HepG2 (cell line): Measurements from ENCODE around the gene RPL41. TPM values are rescaled to one million over a fixed set of nuclear protein-coding genes. Genes with fewer than 3 reads are reported as not detected.

Experiments
- FIP1L1 ChIP-seq: fragments of 200-400 bp; formaldehyde crosslinking; IDR thresholded peaks from 2 replicates; pipeline ENCODE4 v1.6.1; 2018; ENCODE audit warnings: low read depth, mild to moderate bottlenecking, low read length, moderate library complexity, borderline replicate concordance; ENCODE audit not compliant: insufficient read depth
- GABPA ChIP-seq, 2 experiments: IDR thresholded peaks; 2 replicates each; pipeline ENCODE4 v1.6.1; 2011 to 2016; ENCODE audit warnings: low read depth in 2 of 2, low read length in 1 of 2, missing biosample characterization in 1 of 2, missing genetic modification characterization in 1 of 2
- HMG20A ChIP-seq: IDR thresholded peaks from 2 replicates; pipeline ENCODE4 v1.6.1; 2016; ENCODE audit warnings: borderline replicate concordance
- MAZ ChIP-seq, 2 experiments: sonication (generic) in 1 of 2; formaldehyde crosslinking in 1 of 2; IDR thresholded peaks; 2 replicates each; pipeline versions ENCODE4 v1.5.0 to v1.6.1; 2012 to 2020; ENCODE audit warnings: low read depth in 2 of 2, mild to moderate bottlenecking in 2 of 2, borderline replicate concordance in 1 of 2, improper control_type of control experiment in 1 of 2, low read length in 1 of 2, missing genetic modification reagents in 1 of 2, moderate library complexity in 1 of 2
- PHF8 ChIP-seq: sonication (generic); formaldehyde crosslinking; IDR thresholded peaks from 2 replicates; pipeline ENCODE4 v1.5.0; 2020; ENCODE audit warnings: missing genetic modification reagents
- PITX1 ChIP-seq: sonication (generic); formaldehyde crosslinking; IDR thresholded peaks from 2 replicates; pipeline ENCODE4 v1.5.1; 2020; ENCODE audit warnings: mild to moderate bottlenecking, missing genetic modification reagents
- SIN3A ChIP-seq: IDR thresholded peaks from 2 replicates; pipeline ENCODE4 v1.6.1; 2011; ENCODE audit warnings: low read depth, mild to moderate bottlenecking, control low read depth, low read length, borderline replicate concordance
- SP4 ChIP-seq: sonication (generic); formaldehyde crosslinking; IDR thresholded peaks from 2 replicates; pipeline ENCODE4 v1.8.1; 2023; ENCODE audit warnings: mild to moderate bottlenecking, missing genetic modification reagents
- ZNF136 ChIP-seq: sonication (generic); formaldehyde crosslinking; IDR thresholded peaks from 2 replicates; pipeline ENCODE4 v1.8.1; 2022; ENCODE audit warnings: low read depth, mild to moderate bottlenecking, moderate library complexity, missing genetic modification reagents
- ZNF253 ChIP-seq: sonication (generic); formaldehyde crosslinking; IDR thresholded peaks from 2 replicates; pipeline ENCODE4 v1.8.0; 2022; ENCODE audit warnings: mild to moderate bottlenecking, missing genetic modification reagents, borderline replicate concordance
- ZNF350 ChIP-seq: sonication (generic); formaldehyde crosslinking; IDR thresholded peaks from 2 replicates; pipeline ENCODE4 v1.4.0; 2020; ENCODE audit warnings: mild to moderate bottlenecking, low read depth, missing genetic modification reagents, borderline replicate concordance
- ZNF569 ChIP-seq: sonication (generic); formaldehyde crosslinking; IDR thresholded peaks from 2 replicates; pipeline ENCODE4 v1.5.0; 2020; ENCODE audit warnings: mild to moderate bottlenecking, missing genetic modification reagents, moderate library complexity, borderline replicate concordance
- ZNF598 ChIP-seq: sonication (generic); formaldehyde crosslinking; IDR thresholded peaks from 2 replicates; pipeline ENCODE4 v1.5.1; 2020; ENCODE audit warnings: mild to moderate bottlenecking, missing genetic modification reagents, borderline replicate concordance
- ZNF772 ChIP-seq: sonication (generic); formaldehyde crosslinking; IDR thresholded peaks from 2 replicates; pipeline ENCODE4 v1.5.0; 2020; ENCODE audit warnings: mild to moderate bottlenecking, missing genetic modification reagents
- polyA plus RNA-seq, 8 experiments: library from polyadenylated mRNA; depleted of rRNA in 3 of 8; stranded (reverse) in 7 of 8; unstranded in 1 of 8; fragments of >200 nt; fragmentation: Illumina TruSeq in 4 of 8; extraction: Trizol in 4 of 8; gene quantifications; 2 replicates each; pipeline versions ENCODE4 v1.2.1 to v1.2.3, GENCODE V29; 2011 to 2016; ENCODE audit warnings: low read depth in 4 of 8, missing spikeins in 1 of 8, mixed read lengths in 1 of 8; ENCODE audit not compliant: insufficient read depth in 1 of 8
- total RNA-seq, 5 experiments: library from RNA; depleted of rRNA; stranded (reverse); fragments of >200 nt; fragmentation: Illumina TruSeq; extraction: Trizol; gene quantifications; 2 replicates each; pipeline ENCODE4 v1.2.3, GENCODE V29; 2016; ENCODE audit warnings: low read depth in 1 of 5
- TF ChIP-seq, protein P1 (sequence below): sonication (generic); formaldehyde crosslinking; IDR thresholded peaks from 2 replicates; pipeline ENCODE4 v1.4.0; 2020; ENCODE audit warnings: low read depth, missing genetic modification reagents
- TF ChIP-seq, protein P2 (sequence below), 2 experiments: sonication (generic) in 1 of 2; formaldehyde crosslinking in 1 of 2; IDR thresholded peaks; 2 replicates each; pipeline versions ENCODE4 v1.5.1 to v1.6.1; 2011 to 2020; ENCODE audit warnings: borderline replicate concordance in 1 of 2, low read depth in 1 of 2, low read length in 1 of 2, mild to moderate bottlenecking in 1 of 2, missing genetic modification reagents in 1 of 2, moderate library complexity in 1 of 2
- TF ChIP-seq, protein P3 (sequence below): sonication (generic); formaldehyde crosslinking; IDR thresholded peaks from 2 replicates; pipeline ENCODE4 v1.5.1; 2020; ENCODE audit warnings: mild to moderate bottlenecking, missing genetic modification reagents

Gene RPL41
- total and polyA plus RNA-seq, 2 of the 13 experiments (the other 11 are each of a cell fraction or from before 2014, with no cell fraction given) = 4,012 to 7,670 TPM

DNA sequence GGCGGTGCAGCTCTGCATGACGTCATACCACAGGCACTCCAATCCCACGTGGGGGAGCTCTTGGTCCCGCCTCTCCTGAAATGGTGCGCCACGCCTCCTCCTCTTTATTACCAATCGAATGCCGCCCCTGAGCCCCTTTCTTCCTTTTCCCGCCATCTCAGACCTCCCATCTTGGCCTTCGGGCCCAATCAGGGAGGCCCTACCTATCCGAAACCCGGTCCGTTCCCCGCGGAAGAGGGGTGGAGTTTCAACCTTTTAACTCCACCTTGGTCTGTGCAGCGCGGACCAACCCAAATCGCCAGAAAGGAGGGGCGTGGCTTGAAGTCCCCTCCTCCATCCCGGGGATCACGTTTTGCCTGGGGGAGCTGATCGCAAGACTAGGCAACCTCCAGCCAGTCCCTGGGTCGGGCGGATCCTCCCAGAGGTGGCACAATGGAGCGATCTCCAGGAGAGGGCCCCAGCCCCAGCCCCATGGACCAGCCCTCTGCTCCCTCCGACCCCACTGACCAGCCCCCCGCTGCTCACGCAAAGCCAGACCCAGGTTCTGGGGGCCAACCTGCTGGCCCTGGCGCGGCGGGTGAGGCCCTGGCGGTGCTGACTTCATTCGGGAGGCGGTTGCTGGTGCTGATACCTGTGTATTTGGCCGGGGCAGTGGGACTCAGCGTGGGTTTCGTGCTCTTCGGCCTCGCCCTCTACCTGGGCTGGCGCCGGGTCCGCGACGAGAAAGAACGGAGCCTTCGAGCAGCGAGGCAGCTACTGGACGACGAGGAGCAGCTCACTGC lies 11.6 kb downstream of the RPL41 start, which contains the start of gene ESYT1 (continued):
- TF ChIP-seq PITX1 (CRISPR knock-in tag) (peak; percentile 32; the same call in 1 of the 2 replicates), ZNF253 (CRISPR knock-in tag) (no peak), PHF8 (CRISPR knock-in tag) (peak; percentile 78), ZNF350 (peak; percentile 39; the same call in 1 of the 2 replicates), GABPA (IDR thresholded peaks at IDR 0.05; ENCODE audit: low read depth, low read length) (peak; percentile 13; the same call in 1 of the 2 replicates), GABPA (CRISPR knock-in tag; IDR thresholded peaks at IDR 0.05; ENCODE audit: low read depth) (peak; percentile 65), MAZ (IDR thresholded peaks at IDR 0.05; ENCODE audit: borderline replicate concordance, low read depth, low read length) (0 out of 2 replicates have a peak, but pooled peaks have one; percentile 41), MAZ (CRISPR knock-in tag; IDR thresholded peaks at IDR 0.05; ENCODE audit: low read depth) (0 out of 2 replicates have a peak, but pooled peaks have one; percentile 43), HMG20A (CRISPR knock-in tag) (0 out of 2 replicates have a peak, but pooled peaks have one; percentile 1), ZNF772 (no peak; the same call in 1 of the 2 replicates), SP4 (peak; percentile 96), ZNF569 (0 out of 2 replicates have a peak, but pooled peaks have one; percentile 33), SIN3A (peak; percentile 26; the same call in 1 of the 2 replicates), FIP1L1 (no peak), ZNF598 (CRISPR knock-in tag) (peak; percentile 55; the same call in 1 of the 2 replicates), ZNF136 (no peak)
- TF ChIP-seq, protein P1, sequence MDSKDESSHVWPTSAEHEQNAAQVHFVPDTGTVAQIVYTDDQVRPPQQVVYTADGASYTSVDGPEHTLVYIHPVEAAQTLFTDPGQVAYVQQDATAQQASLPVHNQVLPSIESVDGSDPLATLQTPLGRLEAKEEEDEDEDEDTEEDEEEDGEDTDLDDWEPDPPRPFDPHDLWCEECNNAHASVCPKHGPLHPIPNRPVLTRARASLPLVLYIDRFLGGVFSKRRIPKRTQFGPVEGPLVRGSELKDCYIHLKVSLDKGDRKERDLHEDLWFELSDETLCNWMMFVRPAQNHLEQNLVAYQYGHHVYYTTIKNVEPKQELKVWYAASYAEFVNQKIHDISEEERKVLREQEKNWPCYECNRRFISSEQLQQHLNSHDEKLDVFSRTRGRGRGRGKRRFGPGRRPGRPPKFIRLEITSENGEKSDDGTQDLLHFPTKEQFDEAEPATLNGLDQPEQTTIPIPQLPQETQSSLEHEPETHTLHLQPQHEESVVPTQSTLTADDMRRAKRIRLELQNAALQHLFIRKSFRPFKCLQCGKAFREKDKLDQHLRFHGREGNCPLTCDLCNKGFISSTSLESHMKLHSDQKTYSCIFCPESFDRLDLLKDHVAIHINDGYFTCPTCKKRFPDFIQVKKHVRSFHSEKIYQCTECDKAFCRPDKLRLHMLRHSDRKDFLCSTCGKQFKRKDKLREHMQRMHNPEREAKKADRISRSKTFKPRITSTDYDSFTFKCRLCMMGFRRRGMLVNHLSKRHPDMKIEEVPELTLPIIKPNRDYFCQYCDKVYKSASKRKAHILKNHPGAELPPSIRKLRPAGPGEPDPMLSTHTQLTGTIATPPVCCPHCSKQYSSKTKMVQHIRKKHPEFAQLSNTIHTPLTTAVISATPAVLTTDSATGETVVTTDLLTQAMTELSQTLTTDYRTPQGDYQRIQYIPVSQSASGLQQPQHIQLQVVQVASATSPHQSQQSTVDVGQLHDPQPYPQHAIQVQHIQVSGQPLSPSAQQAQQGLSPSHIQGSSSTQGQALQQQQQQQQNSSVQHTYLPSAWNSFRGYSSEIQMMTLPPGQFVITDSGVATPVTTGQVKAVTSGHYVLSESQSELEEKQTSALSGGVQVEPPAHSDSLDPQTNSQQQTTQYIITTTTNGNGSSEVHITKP (CRISPR knock-in tag) = peak; percentile 77; the same call in 1 of the 2 replicates
- TF ChIP-seq, protein P2, sequence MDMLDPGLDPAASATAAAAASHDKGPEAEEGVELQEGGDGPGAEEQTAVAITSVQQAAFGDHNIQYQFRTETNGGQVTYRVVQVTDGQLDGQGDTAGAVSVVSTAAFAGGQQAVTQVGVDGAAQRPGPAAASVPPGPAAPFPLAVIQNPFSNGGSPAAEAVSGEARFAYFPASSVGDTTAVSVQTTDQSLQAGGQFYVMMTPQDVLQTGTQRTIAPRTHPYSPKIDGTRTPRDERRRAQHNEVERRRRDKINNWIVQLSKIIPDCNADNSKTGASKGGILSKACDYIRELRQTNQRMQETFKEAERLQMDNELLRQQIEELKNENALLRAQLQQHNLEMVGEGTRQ (IDR thresholded peaks at IDR 0.05; ENCODE audit: low read depth, low read length) = peak; percentile 51
- TF ChIP-seq, protein P2 (CRISPR knock-in tag; IDR thresholded peaks at IDR 0.05; ENCODE audit: borderline replicate concordance) = peak; percentile 72
- TF ChIP-seq, protein P3, sequence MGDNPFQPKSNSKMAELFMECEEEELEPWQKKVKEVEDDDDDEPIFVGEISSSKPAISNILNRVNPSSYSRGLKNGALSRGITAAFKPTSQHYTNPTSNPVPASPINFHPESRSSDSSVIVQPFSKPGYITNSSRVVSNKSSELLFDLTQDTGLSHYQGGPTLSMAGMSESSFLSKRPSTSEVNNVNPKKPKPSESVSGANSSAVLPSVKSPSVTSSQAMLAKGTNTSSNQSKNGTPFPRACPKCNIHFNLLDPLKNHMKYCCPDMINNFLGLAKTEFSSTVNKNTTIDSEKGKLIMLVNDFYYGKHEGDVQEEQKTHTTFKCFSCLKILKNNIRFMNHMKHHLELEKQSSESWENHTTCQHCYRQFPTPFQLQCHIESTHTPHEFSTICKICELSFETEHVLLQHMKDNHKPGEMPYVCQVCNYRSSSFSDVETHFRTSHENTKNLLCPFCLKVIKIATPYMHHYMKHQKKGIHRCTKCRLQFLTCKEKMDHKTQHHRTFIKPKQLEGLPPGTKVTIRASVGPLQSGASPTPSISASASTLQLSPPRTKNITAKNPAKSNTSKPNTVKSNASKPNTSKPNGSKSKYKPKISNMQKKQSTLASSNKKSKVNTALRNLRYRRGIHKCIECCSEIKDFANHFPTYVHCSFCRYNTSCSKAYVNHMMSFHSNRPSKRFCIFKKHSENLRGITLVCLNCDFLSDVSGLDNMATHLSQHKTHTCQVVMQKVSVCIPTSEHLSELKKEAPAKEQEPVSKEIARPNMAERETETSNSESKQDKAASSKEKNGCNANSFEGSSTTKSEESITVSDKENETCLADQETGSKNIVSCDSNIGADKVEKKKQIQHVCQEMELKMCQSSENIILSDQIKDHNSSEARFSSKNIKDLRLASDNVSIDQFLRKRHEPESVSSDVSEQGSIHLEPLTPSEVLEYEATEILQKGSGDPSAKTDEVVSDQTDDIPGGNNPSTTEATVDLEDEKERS (CRISPR knock-in tag) = peak; percentile 60; the same call in 1 of the 2 replicates
